ENCODE results near the gene CCDC127.
"Not testable (repeated sequence)": the region's sequence is repeated elsewhere in the genome, so short reads cannot be mapped to it uniquely, and the experiment has no call there.

CCDC127 gene

DNA sequence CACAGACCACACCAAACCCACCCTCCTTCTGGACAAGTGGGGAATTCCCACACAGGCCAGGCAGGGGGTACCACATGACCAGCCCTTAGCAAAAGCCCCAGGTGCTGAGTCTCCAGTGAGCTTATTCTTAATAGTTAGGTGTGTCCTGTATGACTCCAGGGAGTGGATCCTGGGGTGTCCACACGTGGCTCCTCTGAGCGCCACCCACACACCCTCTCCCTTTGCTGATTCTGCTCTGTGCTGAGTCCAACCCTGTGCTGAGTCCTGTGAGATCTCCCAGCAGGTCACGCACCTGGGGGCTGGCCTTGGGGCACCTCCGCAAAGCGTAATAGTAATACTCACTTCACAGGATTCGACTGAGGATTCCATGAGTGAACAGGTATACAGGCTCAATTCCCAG is 14.0 kb downstream of the CCDC127 start:
- Histone ChIP-seq H3K36me3 (ENCODE audit: control insufficient read depth in 2 of 2, insufficient read depth in 2 of 2, low read length in 2 of 2) (peaks cover 24 to 27% of the 10 kb centered on the region in 2 donors), H3K9me3 (ENCODE audit: control insufficient read depth in 2 of 2, low read length in 2 of 2) (no peaks in the 10 kb centered on the region), H3K27ac (ENCODE audit: low read length) (no peak overlapping the region), H3K4me3 (ENCODE audit: low read length in 2 of 2) (no peak overlapping the region), H3K4me1 (ENCODE audit: control insufficient read depth, insufficient read depth, low read length) (peaks cover 7% of the 10 kb centered on the region), H3K9ac (ENCODE audit: low read length in 2 of 2) (no peak overlapping the region), H3K27me3 (ENCODE audit: control insufficient read depth in 1 of 2, insufficient read depth in 2 of 2, low read length in 2 of 2) (no peaks in the 10 kb centered on the region)

DNA sequence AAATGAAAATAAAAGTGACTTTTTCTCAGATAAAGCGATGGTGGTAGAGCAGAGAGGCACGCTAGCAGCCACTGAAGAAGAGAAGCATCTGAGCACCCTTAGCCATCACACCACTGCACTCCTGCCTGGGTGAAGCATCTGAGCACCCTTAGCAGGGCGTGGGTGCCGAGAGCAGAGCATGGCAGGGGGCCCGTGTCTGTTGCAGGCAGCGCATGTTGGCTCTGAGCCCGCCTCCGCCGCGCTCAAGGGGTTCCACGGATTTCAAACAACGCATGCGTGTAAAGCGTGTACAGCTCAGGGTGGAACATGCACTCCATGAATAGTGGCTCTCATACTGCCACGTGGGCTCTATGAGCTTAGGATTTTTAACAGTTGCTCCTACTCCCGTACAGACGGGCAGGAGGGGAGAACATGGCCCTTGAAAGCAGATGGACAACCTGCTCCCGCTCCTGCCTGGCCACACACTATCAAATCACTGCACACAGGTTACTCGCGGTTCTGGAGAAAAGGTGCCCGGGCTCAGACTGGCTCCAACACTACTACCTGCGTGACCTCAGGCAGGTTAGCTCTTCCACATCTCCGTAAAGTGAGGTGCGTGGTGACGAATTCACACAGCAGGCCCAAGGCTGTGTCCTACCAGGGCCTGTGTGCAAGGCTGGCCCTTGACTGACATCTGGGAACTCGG is 14.6 kb downstream of the CCDC127 start:
- Histone ChIP-seq H3K27me3 (ENCODE audit: control insufficient read depth in 1 of 2, insufficient read depth in 2 of 2, low read length in 2 of 2) (no peaks in the 10 kb centered on the region), H3K9ac (ENCODE audit: low read length in 2 of 2) (no peak overlapping the region), H3K4me3 (ENCODE audit: low read length in 2 of 2) (no peak overlapping the region), H3K9me3 (ENCODE audit: control insufficient read depth in 2 of 2, low read length in 2 of 2) (no peaks in the 10 kb centered on the region), H3K27ac (ENCODE audit: low read length) (no peak overlapping the region), H3K36me3 (ENCODE audit: control insufficient read depth in 2 of 2, insufficient read depth in 2 of 2, low read length in 2 of 2) (peaks cover 24 to 27% of the 10 kb centered on the region in 2 donors), H3K4me1 (ENCODE audit: control insufficient read depth, insufficient read depth, low read length) (peaks cover 7% of the 10 kb centered on the region)

DNA sequence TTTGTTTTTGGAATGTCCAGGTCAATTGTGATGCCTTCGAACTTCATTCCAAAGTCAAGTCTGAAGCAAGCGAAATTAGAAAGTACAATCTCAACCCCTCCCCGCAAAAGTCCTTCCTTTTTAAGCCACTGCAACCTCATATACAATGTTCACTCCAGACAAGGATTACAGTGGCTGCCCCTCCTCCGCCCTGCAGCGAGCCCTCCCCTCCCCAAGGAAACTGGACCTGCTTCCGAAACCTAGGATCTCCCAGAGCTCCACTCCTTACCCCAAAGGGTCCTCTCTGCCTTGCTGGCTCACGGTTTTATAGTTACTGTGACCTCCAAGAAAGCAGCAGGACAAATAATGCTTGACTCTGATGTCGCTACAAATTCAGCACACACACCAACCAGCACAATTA is 16.3 kb downstream of the CCDC127 start:
- H3K9me3 ChIP-seq (ENCODE audit: control insufficient read depth in 2 of 2, low read length in 2 of 2): no peaks in the 10 kb centered on the region
- H3K36me3 ChIP-seq (ENCODE audit: control insufficient read depth in 2 of 2, insufficient read depth in 2 of 2, low read length in 2 of 2): peaks cover 23 to 24% of the 10 kb centered on the region in 2 donors
- no peak overlapping the region for H3K9ac ChIP-seq (ENCODE audit: low read length in 2 of 2)
- H3K27me3 ChIP-seq (ENCODE audit: control insufficient read depth in 1 of 2, insufficient read depth in 2 of 2, low read length in 2 of 2): no peaks in the 10 kb centered on the region
- H3K4me3 ChIP-seq (ENCODE audit: low read length in 2 of 2): no peak overlapping the region
- H3K27ac ChIP-seq (ENCODE audit: low read length): no peak overlapping the region
- peaks cover 5% of the 10 kb centered on the region for H3K4me1 ChIP-seq (ENCODE audit: control insufficient read depth, insufficient read depth, low read length)

DNA sequence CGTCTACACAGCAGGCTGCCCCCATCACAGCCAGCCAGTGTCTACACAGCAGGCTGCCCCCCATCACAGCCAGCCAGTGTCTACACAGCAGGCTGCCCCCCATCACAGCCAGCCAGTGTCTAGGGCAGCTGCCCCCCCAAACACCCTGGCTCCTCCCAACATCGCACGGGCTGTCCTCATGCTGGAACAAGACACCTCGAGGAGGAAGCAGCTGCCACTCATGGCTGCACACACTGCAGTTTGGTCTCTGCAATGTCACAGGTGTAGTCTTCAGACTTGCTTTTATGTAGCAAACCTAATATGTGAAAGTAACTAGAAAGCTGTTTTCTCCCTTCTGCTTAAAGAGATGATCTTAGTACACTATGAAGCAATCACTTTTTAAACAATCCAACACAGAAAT is 17.0 kb downstream of the CCDC127 start:
- Histone ChIP-seq H3K27ac (ENCODE audit: low read length) (no peak overlapping the region), H3K4me3 (ENCODE audit: low read length in 2 of 2) (no peak overlapping the region), H3K9me3 (ENCODE audit: control insufficient read depth in 2 of 2, low read length in 2 of 2) (no peaks in the 10 kb centered on the region), H3K4me1 (ENCODE audit: control insufficient read depth, insufficient read depth, low read length) (no peaks in the 10 kb centered on the region), H3K36me3 (ENCODE audit: control insufficient read depth in 2 of 2, insufficient read depth in 2 of 2, low read length in 2 of 2) (peaks cover 23 to 24% of the 10 kb centered on the region in 2 donors), H3K9ac (ENCODE audit: low read length in 2 of 2) (no peak overlapping the region), H3K27me3 (ENCODE audit: control insufficient read depth in 1 of 2, insufficient read depth in 2 of 2, low read length in 2 of 2) (no peaks in the 10 kb centered on the region)

DNA sequence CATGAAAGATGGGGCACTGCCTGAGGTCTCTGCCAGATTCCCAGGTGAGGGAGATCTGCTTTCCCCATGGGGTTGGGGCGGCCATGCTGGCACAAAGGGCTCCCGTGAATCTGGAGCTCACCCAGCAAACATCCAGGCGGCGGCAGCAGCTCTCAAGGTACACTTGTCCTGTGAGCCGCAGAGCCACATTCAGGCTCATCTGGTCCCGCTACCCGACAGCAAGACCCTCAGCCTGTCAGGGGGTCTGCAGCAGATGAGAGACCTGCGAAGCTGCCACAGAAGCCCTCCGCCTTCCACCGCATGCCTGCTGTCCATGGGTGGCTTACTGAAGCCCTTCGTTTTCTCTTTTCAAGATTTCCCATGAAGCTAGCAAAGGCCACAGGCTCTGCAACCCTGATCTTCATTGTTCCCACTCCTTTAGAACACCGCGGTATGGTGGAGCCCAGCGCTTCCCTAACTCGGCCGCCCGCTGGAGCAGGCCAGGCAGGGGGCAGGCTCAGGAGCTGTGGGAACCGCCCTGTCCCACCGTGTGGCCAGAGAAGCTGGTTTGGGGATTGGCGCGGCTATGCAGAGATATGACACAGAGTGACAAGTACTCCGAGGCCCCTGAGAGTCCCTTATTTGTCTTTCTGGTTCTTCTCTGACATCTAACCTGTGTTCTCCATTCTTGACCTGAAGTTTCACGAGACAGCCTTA is 17.9 kb downstream of the CCDC127 start:
- Histone ChIP-seq H3K27ac (ENCODE audit: low read length) (no peak overlapping the region), H3K4me1 (ENCODE audit: control insufficient read depth, insufficient read depth, low read length) (no peaks in the 10 kb centered on the region), H3K4me3 (ENCODE audit: low read length in 2 of 2) (no peak overlapping the region), H3K27me3 (ENCODE audit: control insufficient read depth in 1 of 2, insufficient read depth in 2 of 2, low read length in 2 of 2) (no peaks in the 10 kb centered on the region), H3K36me3 (ENCODE audit: control insufficient read depth in 2 of 2, insufficient read depth in 2 of 2, low read length in 2 of 2) (peaks cover 16% of the 10 kb centered on the region in 2 donors), H3K9ac (ENCODE audit: low read length in 2 of 2) (no peak overlapping the region), H3K9me3 (ENCODE audit: control insufficient read depth in 2 of 2, low read length in 2 of 2) (no peaks in the 10 kb centered on the region)

DNA sequence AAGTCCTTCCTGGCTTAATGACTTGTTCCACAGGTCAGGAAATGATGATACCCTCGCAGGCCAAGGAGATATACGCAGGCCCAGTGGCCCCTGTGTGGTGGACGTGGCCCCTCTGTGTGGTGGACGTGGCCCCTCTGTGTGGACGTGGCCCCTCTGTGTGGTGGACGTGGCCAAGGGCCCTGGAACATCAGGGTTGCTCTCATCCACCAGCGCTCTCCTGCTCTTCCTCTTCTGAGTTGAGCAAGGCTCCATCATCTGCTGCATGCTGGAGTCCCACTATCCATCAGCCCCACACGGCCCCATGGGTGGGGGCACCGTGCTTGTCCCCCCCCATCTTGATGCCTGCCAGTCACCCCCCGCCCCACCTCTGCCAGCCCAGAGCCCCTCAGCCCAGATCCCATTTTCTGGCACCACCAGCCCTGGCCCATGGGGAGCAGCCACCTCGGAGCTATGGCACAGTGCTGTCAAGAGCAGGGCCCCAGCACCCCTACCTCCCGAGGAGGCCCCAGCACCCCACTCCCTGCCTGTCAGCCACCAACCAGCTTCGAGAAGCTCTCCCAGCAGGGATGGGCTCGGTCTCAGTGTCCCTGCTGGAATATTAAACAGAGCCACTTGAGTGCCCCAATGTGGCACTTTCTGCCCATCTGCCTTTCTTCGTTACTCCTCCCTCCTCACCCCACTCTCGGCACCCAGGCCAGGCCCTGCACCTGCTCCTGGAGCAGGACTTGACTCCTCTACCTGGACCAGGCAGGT is 18.6 kb downstream of the CCDC127 start:
- Histone ChIP-seq H3K4me1 (ENCODE audit: control insufficient read depth, insufficient read depth, low read length) (no peaks in the 10 kb centered on the region), H3K36me3 (ENCODE audit: control insufficient read depth in 2 of 2, insufficient read depth in 2 of 2, low read length in 2 of 2) (peaks cover 10 to 13% of the 10 kb centered on the region in 2 donors), H3K27me3 (ENCODE audit: control insufficient read depth in 1 of 2, insufficient read depth in 2 of 2, low read length in 2 of 2) (no peaks in the 10 kb centered on the region), H3K9ac (ENCODE audit: low read length in 2 of 2) (no peak overlapping the region), H3K9me3 (ENCODE audit: control insufficient read depth in 2 of 2, low read length in 2 of 2) (no peaks in the 10 kb centered on the region), H3K4me3 (ENCODE audit: low read length in 2 of 2) (no peak overlapping the region), H3K27ac (ENCODE audit: low read length) (no peak overlapping the region)

DNA sequence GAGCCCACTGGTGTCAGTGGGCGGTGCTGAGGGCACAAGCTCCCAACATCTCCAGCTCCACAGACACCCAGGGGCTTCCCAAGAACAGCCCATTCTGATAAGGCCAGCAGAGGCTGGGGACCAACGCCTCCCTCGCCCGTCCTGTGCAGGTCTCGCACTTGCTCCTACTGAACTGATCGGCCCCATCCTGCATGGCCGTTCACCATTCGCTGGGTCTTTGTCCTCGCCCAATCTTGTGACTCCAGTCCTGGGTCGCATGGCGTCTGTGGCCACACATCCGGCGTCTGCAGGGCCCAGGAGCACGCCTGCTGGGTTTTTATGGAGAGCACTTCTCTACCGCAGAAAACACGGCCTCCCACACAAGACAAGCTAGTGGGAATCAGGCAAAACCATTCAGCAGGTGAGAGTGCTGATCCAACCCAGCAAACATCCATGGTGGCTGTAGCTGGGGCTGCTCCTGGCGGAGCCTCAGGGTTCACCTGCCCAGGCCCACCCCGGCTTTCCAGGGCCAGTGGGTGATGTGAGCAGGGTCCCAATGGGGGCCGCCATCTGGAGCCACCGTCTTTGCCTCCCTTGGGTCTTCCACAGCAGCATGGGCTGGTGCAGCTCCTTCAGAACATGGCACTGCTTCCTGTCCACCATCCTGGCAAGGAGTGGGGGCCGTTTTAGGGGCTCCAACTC is 19.3 kb downstream of the CCDC127 start:
- Histone ChIP-seq H3K4me3 (ENCODE audit: low read length in 2 of 2) (no peak overlapping the region), H3K9me3 (ENCODE audit: control insufficient read depth in 2 of 2, low read length in 2 of 2) (no peaks in the 10 kb centered on the region), H3K4me1 (ENCODE audit: control insufficient read depth, insufficient read depth, low read length) (no peaks in the 10 kb centered on the region), H3K27ac (ENCODE audit: low read length) (no peak overlapping the region), H3K9ac (ENCODE audit: low read length in 2 of 2) (no peak overlapping the region), H3K27me3 (ENCODE audit: control insufficient read depth in 1 of 2, insufficient read depth in 2 of 2, low read length in 2 of 2) (no peaks in the 10 kb centered on the region), H3K36me3 (ENCODE audit: control insufficient read depth in 2 of 2, insufficient read depth in 2 of 2, low read length in 2 of 2) (peaks cover 6 to 7% of the 10 kb centered on the region in 2 donors)

DNA sequence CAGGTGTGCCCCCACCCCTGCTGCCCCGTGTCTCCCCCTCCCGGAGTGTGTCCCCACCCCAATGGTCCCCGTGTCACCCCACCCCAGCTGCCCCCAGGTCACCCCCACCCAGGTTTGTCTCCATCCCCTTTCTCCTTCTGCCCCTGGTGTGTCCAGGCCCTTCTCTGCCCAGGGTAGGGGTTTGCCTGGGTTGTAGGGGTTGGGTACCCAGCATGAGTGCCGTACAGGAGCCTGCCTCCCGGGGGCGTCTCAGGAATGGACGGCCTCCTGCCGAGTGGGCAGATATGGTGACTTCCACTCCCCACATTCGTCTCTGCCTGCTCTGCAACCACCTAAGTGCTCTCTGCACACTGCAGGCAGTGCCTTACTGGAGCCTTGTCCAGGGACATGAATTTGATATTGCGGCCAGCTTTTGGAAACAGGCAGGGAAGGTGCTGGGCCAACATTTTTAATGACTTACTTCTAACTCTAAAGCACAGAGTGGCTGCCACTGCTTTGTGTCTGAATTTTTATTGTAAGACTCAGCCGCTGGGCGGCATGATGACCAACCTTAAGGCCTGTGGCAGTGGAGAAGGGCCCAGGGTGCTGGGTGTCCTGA is 20.0 kb downstream of the CCDC127 start:
- no peaks in the 10 kb centered on the region for H3K27me3 ChIP-seq (ENCODE audit: control insufficient read depth in 1 of 2, insufficient read depth in 2 of 2, low read length in 2 of 2)
- peaks cover 0 to 2% of the 10 kb centered on the region in 2 donors for H3K36me3 ChIP-seq (ENCODE audit: control insufficient read depth in 2 of 2, insufficient read depth in 2 of 2, low read length in 2 of 2)
- H3K4me1 ChIP-seq (ENCODE audit: control insufficient read depth, insufficient read depth, low read length): no peaks in the 10 kb centered on the region
- H3K4me3 ChIP-seq (ENCODE audit: low read length in 2 of 2): no peak overlapping the region
- no peak overlapping the region for H3K27ac ChIP-seq (ENCODE audit: low read length)
- H3K9me3 ChIP-seq (ENCODE audit: control insufficient read depth in 2 of 2, low read length in 2 of 2): no peaks in the 10 kb centered on the region
- no peak overlapping the region for H3K9ac ChIP-seq (ENCODE audit: low read length in 2 of 2)

DNA sequence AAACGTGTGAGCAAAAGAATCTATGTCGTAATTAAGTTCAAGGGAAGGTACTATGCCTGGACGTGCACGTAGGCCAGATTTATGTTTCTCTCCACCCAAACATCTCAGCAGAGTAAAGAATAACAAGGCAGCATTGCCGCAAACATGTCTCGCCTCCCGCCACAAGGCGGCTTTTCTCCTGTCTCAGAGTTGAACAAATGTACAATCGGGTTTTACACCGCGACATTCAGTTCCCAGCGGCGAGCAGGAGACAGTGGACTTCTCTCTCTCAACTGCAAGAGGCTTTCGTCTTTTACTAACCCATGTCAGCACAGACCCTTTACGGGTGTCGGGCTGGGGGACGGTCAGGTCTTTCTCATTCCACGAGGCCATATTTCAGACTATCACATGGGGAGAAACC is 20.9 kb downstream of the CCDC127 start:
- not testable (repeated sequence) for H3K4me1 ChIP-seq (ENCODE audit: control insufficient read depth, insufficient read depth, low read length); H3K27me3 ChIP-seq (ENCODE audit: control insufficient read depth in 1 of 2, insufficient read depth in 2 of 2, low read length in 2 of 2); H3K27ac ChIP-seq (ENCODE audit: low read length); H3K4me3 ChIP-seq (ENCODE audit: low read length in 2 of 2); H3K9ac ChIP-seq (ENCODE audit: low read length in 2 of 2); H3K9me3 ChIP-seq (ENCODE audit: control insufficient read depth in 2 of 2, low read length in 2 of 2); H3K36me3 ChIP-seq (ENCODE audit: control insufficient read depth in 2 of 2, insufficient read depth in 2 of 2, low read length in 2 of 2)

DNA sequence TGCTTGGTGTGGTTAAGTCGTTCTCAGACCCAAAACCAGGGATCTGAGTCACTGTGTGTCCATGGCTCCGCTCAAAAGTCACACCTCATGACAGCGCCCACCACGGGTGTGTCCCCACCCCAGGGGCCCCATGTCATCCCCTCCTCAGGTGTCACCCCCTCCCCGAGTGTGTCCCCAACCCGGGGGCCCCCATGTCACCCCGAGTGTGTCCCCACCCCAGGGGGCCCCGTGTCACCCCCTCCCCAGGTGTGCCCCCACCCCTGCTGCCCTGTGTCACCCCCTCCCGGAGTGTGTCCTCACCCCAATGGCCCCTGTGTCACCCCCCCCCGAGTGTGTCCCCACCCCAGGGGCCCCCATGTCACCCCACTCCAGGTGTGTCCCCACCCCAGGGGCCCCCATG is 21.6 kb downstream of the CCDC127 start:
- Histone ChIP-seq H3K4me3 (ENCODE audit: low read length in 2 of 2) (no peak overlapping the region), H3K27me3 (ENCODE audit: control insufficient read depth in 1 of 2, insufficient read depth in 2 of 2, low read length in 2 of 2) (no peaks in the 10 kb centered on the region), H3K4me1 (ENCODE audit: control insufficient read depth, insufficient read depth, low read length) (peaks cover 6% of the 10 kb centered on the region), H3K36me3 (ENCODE audit: control insufficient read depth in 2 of 2, insufficient read depth in 2 of 2, low read length in 2 of 2) (no peaks in the 10 kb centered on the region), H3K9me3 (ENCODE audit: control insufficient read depth in 2 of 2, low read length in 2 of 2) (no peaks in the 10 kb centered on the region), H3K27ac (ENCODE audit: low read length) (no peak overlapping the region), H3K9ac (ENCODE audit: low read length in 2 of 2) (no peak overlapping the region)

All from stomach smooth muscle (tissue), 2 donors.